HCT116 (cell line): Measurements from ENCODE around the gene MAML3. TPM values are rescaled to one million over a fixed set of nuclear protein-coding genes. Genes with fewer than 3 reads are reported as not detected.

ENCODE experiments used
- ATAC-seq: fragments of 200-7000 bp; cut with Tn5 transposase; 2 replicates; pipeline ENCODE4 v1.9.1; 2020; ENCODE audit warnings: mild to moderate bottlenecking, moderate library complexity
- BruUV-seq: library from RNA; stranded (reverse); fragments of 400-500 nt; replicated peaks from 2 replicates; lab custom pipeline; 2021; lab: Mats Ljungman, UMichigan
- CTCF ChIA-PET: fragments of 300-600 bp; sonication (Branson Sonifier 250); formaldehyde crosslinking; loops from one replicate; lab custom pipeline; 2021; ENCODE audit warnings: antibody characterized with exemption; lab: Charles Lee
- POLR2A ChIA-PET: fragments of 300-600, 350-600 bp; sonication (Branson Sonifier 250); formaldehyde crosslinking; loops from one replicate; lab custom pipeline; 2021; ENCODE audit warnings: antibody characterized with exemption; lab: Charles Lee
- RAD21 ChIA-PET, 2 experiments: fragments of 300-600 bp; sonication (Branson Sonifier 250); formaldehyde crosslinking; loops; one replicate each; lab custom pipeline; 2023; ENCODE audit warnings: low total read pairs in 2 of 2; ENCODE audit not compliant: uncharacterized antibody in 2 of 2, unreplicated experiment in 2 of 2, low non-redundant PET in 1 of 2; lab: Charles Lee
- DNase-seq: peaks from one replicate; pipeline ENCODE4 v3.0.0-alpha.2; 2010; ENCODE audit warnings: low read depth, low spot score
- H2AFZ ChIP-seq: fragments of 200-600 bp; shearing (Covaris generic), sonication (generic); 2 replicates; pipeline ENCODE4 v1.6.1; 2017; ENCODE audit warnings: low read depth, mixed run types, mixed read lengths, antibody characterized with exemption, low read length; ENCODE audit not compliant: poor library complexity, severe bottlenecking
- H3K27ac ChIP-seq: 2 replicates; pipeline ENCODE4 v1.5.1; 2012; ENCODE audit warnings: low read depth, low read length
- H3K27me3 ChIP-seq: fragments of 200-600 bp; sonication (generic); 2 replicates; pipeline ENCODE4 v1.6.1; 2016; ENCODE audit warnings: mixed run types, low read length, mixed read lengths; ENCODE audit not compliant: insufficient read depth
- H3K36me3 ChIP-seq, 2 experiments: fragments of 200-500 bp in 1 of 2; fragments of 200-600 bp in 1 of 2; sonication (Bioruptor generic) in 1 of 2; sonication (generic) in 1 of 2; 2 replicates each; pipeline versions ENCODE4 v1.5.1 to v1.6.1; 2014 to 2016; ENCODE audit warnings: low read length in 2 of 2, inconsistent platforms in 1 of 2, mixed read lengths in 1 of 2, mixed run types in 1 of 2; ENCODE audit not compliant: insufficient read depth in 2 of 2, control insufficient read depth in 1 of 2
- H3K4me1 ChIP-seq, 2 experiments: fragments of 200-600 bp in 1 of 2; sonication (generic) in 1 of 2; 2 replicates each; pipeline versions ENCODE4 v1.5.1 to v1.6.1; 2012 to 2017; ENCODE audit warnings: low read length in 2 of 2, inconsistent platforms in 1 of 2, mild to moderate bottlenecking in 1 of 2, mixed read lengths in 1 of 2, mixed run types in 1 of 2, moderate library complexity in 1 of 2; ENCODE audit not compliant: insufficient read depth in 2 of 2, control insufficient read depth in 1 of 2
- H3K4me2 ChIP-seq: fragments of 200-600 bp; sonication (generic); 2 replicates; pipeline ENCODE4 v1.6.1; 2017; ENCODE audit warnings: mixed run types, low read length, mixed read lengths
- H3K4me3 ChIP-seq, 2 experiments: fragments of 200-600 bp in 1 of 2; sonication (generic) in 1 of 2; replicated peaks in 1 of 2; 2 replicates each; pipeline ENCODE4 v1.5.1; 2011 to 2016; ENCODE audit warnings: low read length in 2 of 2, control low read depth in 1 of 2, low read depth in 1 of 2, mild to moderate bottlenecking in 1 of 2, mixed read lengths in 1 of 2, mixed run types in 1 of 2
- H3K79me2 ChIP-seq: fragments of 200-600 bp; sonication (generic); 2 replicates; pipeline ENCODE4 v1.6.1; 2017; ENCODE audit warnings: mild to moderate bottlenecking, mixed run types, low read length, moderate library complexity, mixed read lengths; ENCODE audit not compliant: insufficient read depth
- H3K9ac ChIP-seq: fragments of 200-600 bp; sonication (generic); 2 replicates; pipeline ENCODE4 v1.6.1; 2016; ENCODE audit warnings: low read length, mixed read lengths
- H3K9me2 ChIP-seq: fragments of 200-600 bp; sonication (generic), shearing (Covaris generic); 2 replicates; pipeline ENCODE4 v1.6.1; 2017; ENCODE audit warnings: mixed run types, mild to moderate bottlenecking, moderate library complexity; ENCODE audit not compliant: insufficient read depth
- H3K9me3 ChIP-seq, 2 experiments: fragments of 200-500 bp in 1 of 2; fragments of 200-600 bp in 1 of 2; sonication (Bioruptor generic) in 1 of 2; sonication (generic) in 1 of 2; 2 replicates each; pipeline ENCODE4 v1.6.1; 2014 to 2017; ENCODE audit warnings: low read length in 2 of 2, mixed read lengths in 2 of 2, inconsistent platforms in 1 of 2, low read depth in 1 of 2, mild to moderate bottlenecking in 1 of 2, mixed run types in 1 of 2, moderate library complexity in 1 of 2; ENCODE audit not compliant: control insufficient read depth in 1 of 2, insufficient read depth in 1 of 2
- H4K20me1 ChIP-seq: fragments of 200-600 bp; sonication (generic), shearing (Covaris generic); 2 replicates; pipeline ENCODE4 v1.6.1; 2017; ENCODE audit warnings: mixed run types, mild to moderate bottlenecking, moderate library complexity; ENCODE audit not compliant: insufficient read depth
- CBX3 ChIP-seq: IDR thresholded peaks from 2 replicates; pipeline ENCODE4 v1.6.1; 2012; ENCODE audit warnings: low read depth
- CEBPB ChIP-seq: IDR thresholded peaks from 2 replicates; pipeline ENCODE4 v1.6.1; 2012; ENCODE audit warnings: low read depth
- EGR1 ChIP-seq: IDR thresholded peaks from 2 replicates; pipeline ENCODE4 v1.6.1; 2012; ENCODE audit warnings: low read depth
- ELF1 ChIP-seq: IDR thresholded peaks from 2 replicates; pipeline ENCODE4 v1.6.1; 2012; ENCODE audit warnings: low read depth, borderline replicate concordance
- EZH2 ChIP-seq: fragments of 200-600 bp; sonication (generic); IDR thresholded peaks from 2 replicates; pipeline ENCODE4 v1.6.1; 2017; ENCODE audit warnings: antibody characterized with exemption, mixed run types
- EZH2phosphoT487 ChIP-seq: fragments of 200-600 bp; IDR thresholded peaks from 2 replicates; pipeline ENCODE4 v1.6.1; 2018; ENCODE audit warnings: antibody characterized with exemption, borderline replicate concordance
- FOSL1 ChIP-seq: IDR thresholded peaks from 2 replicates; pipeline ENCODE4 v1.6.1; 2012; ENCODE audit warnings: low read depth
- JUND ChIP-seq: IDR thresholded peaks from 2 replicates; pipeline ENCODE4 v1.6.1; 2012
- POLR2A ChIP-seq: IDR thresholded peaks from 2 replicates; pipeline ENCODE4 v1.7.0; 2011; ENCODE audit warnings: borderline replicate concordance; ENCODE audit not compliant: insufficient read depth, insufficient read length; ENCODE audit errors: extremely low read depth
- POLR2AphosphoS5 ChIP-seq: IDR thresholded peaks from 2 replicates; pipeline ENCODE4 v1.6.1; 2011; ENCODE audit warnings: mild to moderate bottlenecking, low read depth, low read length, moderate library complexity
- RAD21 ChIP-seq: IDR thresholded peaks from 2 replicates; pipeline ENCODE4 v1.6.1; 2012; ENCODE audit warnings: low read depth, mild to moderate bottlenecking
- SIN3A ChIP-seq: IDR thresholded peaks from 2 replicates; pipeline ENCODE4 v1.6.1; 2012; ENCODE audit warnings: low read depth
- SP1 ChIP-seq: IDR thresholded peaks from 2 replicates; pipeline ENCODE4 v1.6.1; 2012; ENCODE audit warnings: low read depth
- SRF ChIP-seq: IDR thresholded peaks from 2 replicates; pipeline ENCODE4 v1.6.1; 2012; ENCODE audit warnings: low read depth
- TCF7L2 ChIP-seq: IDR thresholded peaks from 2 replicates; pipeline ENCODE4 v1.7.0; 2011; ENCODE audit warnings: borderline replicate concordance, inconsistent platforms; ENCODE audit not compliant: insufficient read depth, insufficient read length; ENCODE audit errors: extremely low read depth
- ZFX ChIP-seq: fragments of 450-650 bp; IDR thresholded peaks from 2 replicates; pipeline ENCODE4 v1.6.1; 2017
- ZNF274 ChIP-seq: fragments of 200-500 bp; sonication (Bioruptor generic); IDR thresholded peaks from 2 replicates; pipeline ENCODE4 v1.6.1; 2014; ENCODE audit warnings: mild to moderate bottlenecking, low read depth, low read length, inconsistent platforms
- intact Hi-C: fragments of 100-400 bp; cut with micrococcal nuclease; formaldehyde crosslinking; loops from 2 replicates; pipeline ENCODE4 v1.10.0; 2022
- total RNA-seq: library from RNA; stranded (reverse); gene quantifications from one replicate; pipeline ENCODE4 v1.2.1, GENCODE V29; 2021; ENCODE audit not compliant: unreplicated experiment
- TF ChIP-seq, protein P1 (sequence below): IDR thresholded peaks from 2 replicates; pipeline ENCODE4 v1.6.1; 2012; ENCODE audit warnings: low read depth

MAML3 gene
- total RNA-seq, 1 experiment from 2014 or later: 3.1 TPM

DNA sequence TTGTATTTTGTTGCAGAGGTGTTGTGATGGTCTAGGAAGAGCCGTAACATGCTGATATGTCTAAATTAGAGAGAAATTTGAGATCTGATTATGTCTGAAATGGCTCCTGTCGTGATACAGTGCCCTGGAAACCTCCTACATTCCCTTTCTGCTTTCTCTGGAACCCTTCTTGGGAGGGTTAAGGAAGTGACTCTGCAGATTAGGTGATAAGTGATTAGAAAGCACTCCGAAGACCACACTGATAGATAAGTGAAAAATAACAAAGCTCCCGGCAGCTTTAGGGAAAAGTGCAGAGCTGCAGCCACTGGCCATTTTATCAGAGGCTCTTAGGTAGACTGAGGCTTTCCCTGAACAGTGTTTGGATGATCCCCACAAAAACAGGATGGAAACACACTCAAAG is 377.7 kb downstream of the MAML3 start:
- no peaks in the 10 kb centered on the region for H3K9me2 ChIP-seq
- no peak for TF ChIP-seq ELF1
- TF ChIP-seq EZH2phosphoT487: no peak
- no peak for TF ChIP-seq SRF
- no peak for TF ChIP-seq POLR2A
- TF ChIP-seq POLR2AphosphoS5: no peak
- no peak for TF ChIP-seq SIN3A
- TF ChIP-seq ZFX: no peak
- TF ChIP-seq TCF7L2: no peak
- TF ChIP-seq ZNF274: no peak
- TF ChIP-seq CBX3: no peak
- TF ChIP-seq, protein P1, sequence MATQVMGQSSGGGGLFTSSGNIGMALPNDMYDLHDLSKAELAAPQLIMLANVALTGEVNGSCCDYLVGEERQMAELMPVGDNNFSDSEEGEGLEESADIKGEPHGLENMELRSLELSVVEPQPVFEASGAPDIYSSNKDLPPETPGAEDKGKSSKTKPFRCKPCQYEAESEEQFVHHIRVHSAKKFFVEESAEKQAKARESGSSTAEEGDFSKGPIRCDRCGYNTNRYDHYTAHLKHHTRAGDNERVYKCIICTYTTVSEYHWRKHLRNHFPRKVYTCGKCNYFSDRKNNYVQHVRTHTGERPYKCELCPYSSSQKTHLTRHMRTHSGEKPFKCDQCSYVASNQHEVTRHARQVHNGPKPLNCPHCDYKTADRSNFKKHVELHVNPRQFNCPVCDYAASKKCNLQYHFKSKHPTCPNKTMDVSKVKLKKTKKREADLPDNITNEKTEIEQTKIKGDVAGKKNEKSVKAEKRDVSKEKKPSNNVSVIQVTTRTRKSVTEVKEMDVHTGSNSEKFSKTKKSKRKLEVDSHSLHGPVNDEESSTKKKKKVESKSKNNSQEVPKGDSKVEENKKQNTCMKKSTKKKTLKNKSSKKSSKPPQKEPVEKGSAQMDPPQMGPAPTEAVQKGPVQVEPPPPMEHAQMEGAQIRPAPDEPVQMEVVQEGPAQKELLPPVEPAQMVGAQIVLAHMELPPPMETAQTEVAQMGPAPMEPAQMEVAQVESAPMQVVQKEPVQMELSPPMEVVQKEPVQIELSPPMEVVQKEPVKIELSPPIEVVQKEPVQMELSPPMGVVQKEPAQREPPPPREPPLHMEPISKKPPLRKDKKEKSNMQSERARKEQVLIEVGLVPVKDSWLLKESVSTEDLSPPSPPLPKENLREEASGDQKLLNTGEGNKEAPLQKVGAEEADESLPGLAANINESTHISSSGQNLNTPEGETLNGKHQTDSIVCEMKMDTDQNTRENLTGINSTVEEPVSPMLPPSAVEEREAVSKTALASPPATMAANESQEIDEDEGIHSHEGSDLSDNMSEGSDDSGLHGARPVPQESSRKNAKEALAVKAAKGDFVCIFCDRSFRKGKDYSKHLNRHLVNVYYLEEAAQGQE: no peak
- TF ChIP-seq JUND: no peak
- TF ChIP-seq CEBPB: no peak
- no peak for TF ChIP-seq RAD21
- no peak for TF ChIP-seq EGR1
- TF ChIP-seq SP1: no peak
- no peak for TF ChIP-seq EZH2
- TF ChIP-seq FOSL1: no peak
- TF ChIP-seq, all 23 proteins: peak for 0
- Histone ChIP-seq H3K9ac (no peak overlapping the region), H3K9me3 (no peaks in the 10 kb centered on the region), H3K36me3 (no peaks in the 10 kb centered on the region), H3K4me3 (no peak overlapping the region), H3K27ac (no peak overlapping the region), H2AFZ (no peak overlapping the region), H3K79me2 (no peaks in the 10 kb centered on the region), H3K4me1 (no peaks in the 10 kb centered on the region), H3K27me3 (no peaks in the 10 kb centered on the region), H3K4me2 (no peak overlapping the region), H4K20me1 (no peaks in the 10 kb centered on the region)
- intact Hi-C loops: no loop called here
- POLR2A ChIA-PET: no interaction called here
- no TSS peak for BruUV-seq
- ATAC-seq: no peak
- RAD21 ChIA-PET: no interaction called here
- CTCF ChIA-PET: no interaction called here
- no peak for DNase-seq
